Thyroid gland (tissue), 4 donors: ENCODE measurements around the gene PNKP.

ENCODE experiments used
- POLR2A ChIP-seq, 2 donors: fragments of 450-650 bp; IDR thresholded peaks; one replicate each; pipeline ENCODE4 v1.6.1; 2017; ENCODE audit warnings: antibody characterized with exemption in 2 of 2, mild to moderate bottlenecking in 2 of 2, moderate library complexity in 1 of 2
- TF ChIP-seq, protein P1 (sequence below), 6 experiments: fragments of 200-600 bp in 3 of 6; fragments of 450-650 bp in 3 of 6; sonication (generic) in 3 of 6; IDR thresholded peaks; one replicate each; pipeline ENCODE4 v1.5.1; 2016 to 2019; ENCODE audit warnings: antibody characterized with exemption in 6 of 6, mild to moderate bottlenecking in 2 of 6, inconsistent platforms in 1 of 6, moderate library complexity in 1 of 6

GRCh38 chr19:49876422-49877019 lies 9.1 kb upstream of the PNKP start:
- TF ChIP-seq, protein P1, sequence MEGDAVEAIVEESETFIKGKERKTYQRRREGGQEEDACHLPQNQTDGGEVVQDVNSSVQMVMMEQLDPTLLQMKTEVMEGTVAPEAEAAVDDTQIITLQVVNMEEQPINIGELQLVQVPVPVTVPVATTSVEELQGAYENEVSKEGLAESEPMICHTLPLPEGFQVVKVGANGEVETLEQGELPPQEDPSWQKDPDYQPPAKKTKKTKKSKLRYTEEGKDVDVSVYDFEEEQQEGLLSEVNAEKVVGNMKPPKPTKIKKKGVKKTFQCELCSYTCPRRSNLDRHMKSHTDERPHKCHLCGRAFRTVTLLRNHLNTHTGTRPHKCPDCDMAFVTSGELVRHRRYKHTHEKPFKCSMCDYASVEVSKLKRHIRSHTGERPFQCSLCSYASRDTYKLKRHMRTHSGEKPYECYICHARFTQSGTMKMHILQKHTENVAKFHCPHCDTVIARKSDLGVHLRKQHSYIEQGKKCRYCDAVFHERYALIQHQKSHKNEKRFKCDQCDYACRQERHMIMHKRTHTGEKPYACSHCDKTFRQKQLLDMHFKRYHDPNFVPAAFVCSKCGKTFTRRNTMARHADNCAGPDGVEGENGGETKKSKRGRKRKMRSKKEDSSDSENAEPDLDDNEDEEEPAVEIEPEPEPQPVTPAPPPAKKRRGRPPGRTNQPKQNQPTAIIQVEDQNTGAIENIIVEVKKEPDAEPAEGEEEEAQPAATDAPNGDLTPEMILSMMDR (IDR thresholded peaks at IDR 0.05) = no peak
- TF ChIP-seq POLR2A (IDR thresholded peaks at IDR 0.05) = peak in 1 of 2 donors; percentile 41
